Left ventricle myocardium inferior (tissue), 1 donor: ENCODE results near the gene PDZK1IP1. TPM values are rescaled to one million over a fixed set of nuclear protein-coding genes. Genes with fewer than 3 reads are reported as not detected.

Experiments
- DNase-seq: peaks from one replicate; pipeline ENCODE4 v3.0.0-alpha.2; 2020
- H3K27ac ChIP-seq: fragments of 200-600 bp; replicated peaks from 2 replicates; pipeline ENCODE4 v1.8.0; 2021
- H3K27me3 ChIP-seq: fragments of 200-600 bp; 2 replicates; pipeline ENCODE4 v1.8.0; 2021; ENCODE audit warnings: low read depth
- H3K36me3 ChIP-seq: fragments of 200-600 bp; 2 replicates; pipeline ENCODE4 v1.8.0; 2021
- H3K4me1 ChIP-seq: fragments of 200-600 bp; 2 replicates; pipeline ENCODE4 v1.8.0; 2021
- H3K4me3 ChIP-seq: fragments of 200-600 bp; 2 replicates; pipeline ENCODE4 v1.8.0; 2021; ENCODE audit warnings: mild to moderate bottlenecking, moderate library complexity
- H3K9me3 ChIP-seq: fragments of 200-600 bp; replicated peaks from 2 replicates; pipeline ENCODE4 v1.8.0; 2021
- CTCF ChIP-seq: fragments of 200-600 bp; IDR thresholded peaks from 2 replicates; pipeline ENCODE4 v1.8.0; 2021; ENCODE audit warnings: antibody characterized with exemption, mild to moderate bottlenecking, borderline replicate concordance
- intact Hi-C: fragments of 100-400 bp; cut with micrococcal nuclease; formaldehyde crosslinking; loops from one replicate; pipeline ENCODE4 v1.11.0; 2022
- total RNA-seq: library from RNA; stranded (reverse); fragmentation: NEBNext Ultra II Directional; extraction: Animal tissue kit (Norgen Biotek cat#: 25700); gene quantifications from one replicate; pipeline ENCODE4 v1.2.1, GENCODE V29; 2021
- donor health status: DM: no; HTN: yes; CAD: no; lungs with severe emphysema.

PDZK1IP1 gene
- total RNA-seq, 1 donor from 2014 or later = not detected

GRCh38 chr1:47225430-47226100 lies 35.7 kb upstream of the PDZK1IP1 start:
- no peak for DNase-seq
- H3K27me3 ChIP-seq = peaks cover 100% of the 10 kb centered on the region
- H3K27ac ChIP-seq = peak overlapping the region; percentile 44
- H3K36me3 ChIP-seq = no peaks in the 10 kb centered on the region
- H3K4me3 ChIP-seq = peak overlapping the region; percentile 61
- TF ChIP-seq CTCF = no peak
- peaks cover 59% of the 10 kb centered on the region for H3K4me1 ChIP-seq
- H3K9me3 ChIP-seq = no peaks in the 10 kb centered on the region
- intact Hi-C loops = no loop called here

GRCh38 chr1:47224676-47225399 lies 35.0 kb upstream of the PDZK1IP1 start:
- intact Hi-C loops = no loop called here
- no peak for TF ChIP-seq CTCF
- peaks cover 55% of the 10 kb centered on the region for H3K4me1 ChIP-seq
- no peak for DNase-seq
- H3K4me3 ChIP-seq = peak overlapping the region; percentile 61
- no peaks in the 10 kb centered on the region for H3K36me3 ChIP-seq
- H3K9me3 ChIP-seq = no peaks in the 10 kb centered on the region
- peak overlapping the region; percentile 44 for H3K27ac ChIP-seq
- H3K27me3 ChIP-seq = peaks cover 93% of the 10 kb centered on the region

- peaks cover 47% of the 10 kb centered on the region for H3K4me1 ChIP-seq
- no peak for TF ChIP-seq CTCF
- intact Hi-C loops = no loop called here
- no peak overlapping the region for H3K4me3 ChIP-seq
- no peaks in the 10 kb centered on the region for H3K36me3 ChIP-seq
- no peaks in the 10 kb centered on the region for H3K9me3 ChIP-seq
- no peak for DNase-seq
- peaks cover 89% of the 10 kb centered on the region for H3K27me3 ChIP-seq
- H3K27ac ChIP-seq = no peak overlapping the region
These were observed 34.3 kb upstream of the PDZK1IP1 start for GRCh38 chr1:47223921-47224675.

- Histone ChIP-seq H3K4me3 (no peak overlapping the region), H3K27me3 (peaks cover 82% of the 10 kb centered on the region)
These were observed 33.5 kb upstream of the PDZK1IP1 start for GRCh38 chr1:47223174-47223920.

More at GRCh38 chr1:47223174-47223920, 33.5 kb upstream of the PDZK1IP1 start:
- no peak overlapping the region for H3K27ac ChIP-seq
- no peaks in the 10 kb centered on the region for H3K36me3 ChIP-seq
- H3K9me3 ChIP-seq = no peaks in the 10 kb centered on the region
- intact Hi-C loops = no loop called here
- no peak for TF ChIP-seq CTCF
- H3K4me1 ChIP-seq = peaks cover 40% of the 10 kb centered on the region
- DNase-seq = no peak
